ENCODE results near the gene CCDC188. TPM values are rescaled to one million over a fixed set of nuclear protein-coding genes. Genes with fewer than 3 reads are reported as not detected.

Gene CCDC188
- total and polyA plus RNA-seq, 4 donors: 0.63 to 4.0 (median 1.4) TPM

DNA sequence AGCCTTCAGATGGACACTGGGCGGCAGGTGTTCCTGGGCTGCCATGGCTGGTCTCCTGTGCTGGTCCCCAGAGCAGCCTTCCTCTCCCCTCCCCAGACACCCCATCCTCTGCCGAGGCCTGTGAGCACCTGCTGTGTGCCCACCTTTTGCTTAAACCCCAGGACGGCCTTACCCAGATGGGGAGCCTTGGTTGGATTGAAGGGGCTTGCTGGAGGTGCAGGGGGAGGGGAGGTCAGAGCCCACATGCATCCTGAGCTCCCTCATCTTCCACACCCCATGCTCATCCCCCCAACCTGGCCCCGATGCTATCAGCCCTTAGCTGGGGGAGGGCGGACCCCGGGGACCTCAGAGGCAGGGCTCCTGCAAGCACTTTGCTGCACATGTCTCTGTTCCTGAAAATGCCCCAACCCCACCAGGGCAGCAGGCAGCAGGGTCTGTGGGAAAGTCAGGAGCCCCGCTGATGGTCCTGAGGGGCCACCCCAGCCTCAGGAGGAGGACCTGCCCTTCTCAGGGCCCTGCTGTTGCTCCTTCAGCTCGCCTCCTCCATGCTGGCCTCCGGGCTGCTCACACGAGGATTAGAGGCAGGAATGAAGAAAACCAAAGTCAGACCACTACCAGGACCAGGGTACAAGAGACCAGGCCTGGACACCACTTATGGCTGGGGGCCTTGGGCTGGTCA, 41.6 kb upstream of the CCDC188 start:
- no peaks in the 10 kb centered on the region for H3K9me3 ChIP-seq (ENCODE audit: control insufficient read depth in 4 of 4, insufficient read depth in 3 of 4, low read length in 3 of 4)
- WGBS, 2 donors: 86 to 93% methylated on average over 10 of the region's 10 CpGs

DNA sequence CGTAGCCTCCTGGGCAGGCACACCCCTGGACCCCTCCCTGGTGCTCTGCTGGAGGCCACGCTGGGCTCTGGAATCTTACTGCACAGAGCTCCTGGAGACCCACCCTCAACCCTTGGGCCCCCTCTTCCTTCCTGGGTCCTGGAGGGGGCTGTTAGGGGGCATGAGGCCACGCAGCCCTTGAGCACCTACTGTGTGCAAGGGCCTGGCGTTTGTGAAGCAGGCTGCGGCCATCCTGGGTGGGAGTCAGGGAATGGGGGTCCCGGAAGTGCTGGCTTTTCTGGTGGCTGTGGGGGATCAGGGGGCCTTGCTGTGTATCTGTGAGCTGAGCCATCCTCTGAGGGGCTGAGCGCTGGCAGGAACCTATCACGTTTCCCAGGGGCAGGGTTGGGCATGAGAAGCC, 40.9 kb upstream of the CCDC188 start:
- 84 to 91% methylated on average over 7 to 8 of the region's 8 CpGs for WGBS, 2 donors
- Histone ChIP-seq H3K9ac (ENCODE audit: insufficient read depth in 1 of 2, low read length in 2 of 2) (no peak overlapping the region), H3K27ac (ENCODE audit: low read depth in 1 of 2, low read length in 1 of 2) (no peak overlapping the region), H3K9me3 (ENCODE audit: control insufficient read depth in 4 of 4, insufficient read depth in 3 of 4, low read length in 3 of 4) (no peaks in the 10 kb centered on the region), H3K27me3 (ENCODE audit: control insufficient read depth in 3 of 3, insufficient read depth in 3 of 3, low read length in 2 of 3) (no peaks in the 10 kb centered on the region), H3K4me1 (ENCODE audit: control insufficient read depth in 5 of 5, insufficient read depth in 5 of 5, low read length in 5 of 5) (no peaks in the 10 kb centered on the region), H3K36me3 (ENCODE audit: control insufficient read depth in 4 of 4, insufficient read depth in 4 of 4, low read length in 4 of 4) (no peaks in the 10 kb centered on the region), H3K4me3 (no peak overlapping the region)
- ATAC-seq (ENCODE audit: insufficient read depth, low FRiP score) (no peak), DNase-seq (no peak)
- TF ChIP-seq, protein P1, sequence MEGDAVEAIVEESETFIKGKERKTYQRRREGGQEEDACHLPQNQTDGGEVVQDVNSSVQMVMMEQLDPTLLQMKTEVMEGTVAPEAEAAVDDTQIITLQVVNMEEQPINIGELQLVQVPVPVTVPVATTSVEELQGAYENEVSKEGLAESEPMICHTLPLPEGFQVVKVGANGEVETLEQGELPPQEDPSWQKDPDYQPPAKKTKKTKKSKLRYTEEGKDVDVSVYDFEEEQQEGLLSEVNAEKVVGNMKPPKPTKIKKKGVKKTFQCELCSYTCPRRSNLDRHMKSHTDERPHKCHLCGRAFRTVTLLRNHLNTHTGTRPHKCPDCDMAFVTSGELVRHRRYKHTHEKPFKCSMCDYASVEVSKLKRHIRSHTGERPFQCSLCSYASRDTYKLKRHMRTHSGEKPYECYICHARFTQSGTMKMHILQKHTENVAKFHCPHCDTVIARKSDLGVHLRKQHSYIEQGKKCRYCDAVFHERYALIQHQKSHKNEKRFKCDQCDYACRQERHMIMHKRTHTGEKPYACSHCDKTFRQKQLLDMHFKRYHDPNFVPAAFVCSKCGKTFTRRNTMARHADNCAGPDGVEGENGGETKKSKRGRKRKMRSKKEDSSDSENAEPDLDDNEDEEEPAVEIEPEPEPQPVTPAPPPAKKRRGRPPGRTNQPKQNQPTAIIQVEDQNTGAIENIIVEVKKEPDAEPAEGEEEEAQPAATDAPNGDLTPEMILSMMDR (IDR thresholded peaks at IDR 0.05; ENCODE audit: control extremely low read depth, extremely low read depth): no peak

More for the DNA sequence above, 41.6 kb upstream of the CCDC188 start:
- no peak overlapping the region for H3K9ac ChIP-seq (ENCODE audit: insufficient read depth in 1 of 2, low read length in 2 of 2)
- DNase-seq (no peak), ATAC-seq (ENCODE audit: insufficient read depth, low FRiP score) (no peak)
- TF ChIP-seq, protein P1 (IDR thresholded peaks at IDR 0.05; ENCODE audit: control extremely low read depth, extremely low read depth): no peak
- no peaks in the 10 kb centered on the region for H3K4me1 ChIP-seq (ENCODE audit: control insufficient read depth in 5 of 5, insufficient read depth in 5 of 5, low read length in 5 of 5)
- no peak overlapping the region for H3K27ac ChIP-seq (ENCODE audit: low read depth in 1 of 2, low read length in 1 of 2)
- H3K27me3 ChIP-seq (ENCODE audit: control insufficient read depth in 3 of 3, insufficient read depth in 3 of 3, low read length in 2 of 3): no peaks in the 10 kb centered on the region
- H3K4me3 ChIP-seq: no peak overlapping the region
- no peaks in the 10 kb centered on the region for H3K36me3 ChIP-seq (ENCODE audit: control insufficient read depth in 4 of 4, insufficient read depth in 4 of 4, low read length in 4 of 4)

DNA sequence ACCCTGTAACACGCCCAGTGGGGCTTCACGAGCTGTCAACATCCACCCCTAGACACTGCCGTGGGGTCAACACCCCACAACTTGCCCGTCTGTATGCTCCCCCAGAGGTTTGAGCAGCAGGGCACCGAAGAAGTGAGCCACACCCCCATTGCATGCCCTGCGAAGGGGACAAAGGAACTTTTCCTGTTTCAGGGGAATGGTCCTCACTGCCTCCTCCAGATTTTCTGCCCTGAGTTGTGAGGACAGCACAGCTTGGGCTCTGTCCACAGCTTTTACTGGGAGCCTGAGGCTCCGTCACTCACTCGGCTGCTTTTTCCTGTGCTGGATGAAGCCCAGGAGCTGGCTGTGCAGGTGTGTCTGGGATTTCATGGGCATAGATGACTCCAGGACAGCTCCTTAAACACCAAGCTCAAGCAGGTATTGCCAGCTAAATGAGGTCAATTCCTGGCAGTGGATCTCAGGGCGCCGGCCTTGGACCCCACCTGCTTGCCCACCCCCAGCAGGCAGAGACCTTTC, 40.2 kb upstream of the CCDC188 start:
- 79% methylated on average over 10 of the region's 10 CpGs for WGBS, 2 donors
- no peaks in the 10 kb centered on the region for H3K4me1 ChIP-seq (ENCODE audit: control insufficient read depth in 5 of 5, insufficient read depth in 5 of 5, low read length in 5 of 5)
- no peak overlapping the region for H3K4me3 ChIP-seq
- no peaks in the 10 kb centered on the region for H3K9me3 ChIP-seq (ENCODE audit: control insufficient read depth in 4 of 4, insufficient read depth in 3 of 4, low read length in 3 of 4)
- TF ChIP-seq, protein P1 (IDR thresholded peaks at IDR 0.05; ENCODE audit: control extremely low read depth, extremely low read depth): no peak
- DNase-seq (no peak), ATAC-seq (ENCODE audit: insufficient read depth, low FRiP score) (no peak)
- no peaks in the 10 kb centered on the region for H3K27me3 ChIP-seq (ENCODE audit: control insufficient read depth in 3 of 3, insufficient read depth in 3 of 3, low read length in 2 of 3)
- H3K9ac ChIP-seq (ENCODE audit: insufficient read depth in 1 of 2, low read length in 2 of 2): no peak overlapping the region
- H3K36me3 ChIP-seq (ENCODE audit: control insufficient read depth in 4 of 4, insufficient read depth in 4 of 4, low read length in 4 of 4): no peaks in the 10 kb centered on the region
- no peak overlapping the region for H3K27ac ChIP-seq (ENCODE audit: low read depth in 1 of 2, low read length in 1 of 2)

DNA sequence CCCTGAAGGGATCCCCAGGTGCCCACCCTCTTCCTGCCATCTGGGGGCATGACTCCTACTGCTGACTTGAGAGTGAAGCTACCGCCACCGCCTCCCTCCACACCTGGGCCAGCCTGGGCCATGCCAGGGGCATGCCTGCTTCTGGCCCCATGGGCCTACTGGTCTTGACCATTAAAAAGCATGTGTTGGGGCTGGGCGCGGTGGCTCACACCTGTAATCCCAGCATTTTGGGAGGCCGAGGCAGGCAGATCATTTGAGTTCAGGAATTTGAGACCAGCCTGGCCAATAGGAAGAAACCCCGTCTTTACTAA, 37.7 kb upstream of the CCDC188 start:
- TF ChIP-seq, protein P1 (IDR thresholded peaks at IDR 0.05; ENCODE audit: control extremely low read depth, extremely low read depth): no peak
- no peaks in the 10 kb centered on the region for H3K4me1 ChIP-seq (ENCODE audit: control insufficient read depth in 5 of 5, insufficient read depth in 5 of 5, low read length in 5 of 5)
- H3K27ac ChIP-seq (ENCODE audit: low read depth in 1 of 2, low read length in 1 of 2): no peak overlapping the region
- 98 to 99% methylated on average over 6 of the region's 6 CpGs for WGBS, 2 donors
- H3K27me3 ChIP-seq (ENCODE audit: control insufficient read depth in 3 of 3, insufficient read depth in 3 of 3, low read length in 2 of 3): no peaks in the 10 kb centered on the region
- no peak for ATAC-seq (ENCODE audit: insufficient read depth, low FRiP score)
- H3K9ac ChIP-seq (ENCODE audit: insufficient read depth in 1 of 2, low read length in 2 of 2): no peak overlapping the region
- no peaks in the 10 kb centered on the region for H3K36me3 ChIP-seq (ENCODE audit: control insufficient read depth in 4 of 4, insufficient read depth in 4 of 4, low read length in 4 of 4)
- no peak for DNase-seq
- no peaks in the 10 kb centered on the region for H3K9me3 ChIP-seq (ENCODE audit: control insufficient read depth in 4 of 4, insufficient read depth in 3 of 4, low read length in 3 of 4)
- no peak overlapping the region for H3K4me3 ChIP-seq
